ENCODE data around the gene SELENOW.

DNA sequence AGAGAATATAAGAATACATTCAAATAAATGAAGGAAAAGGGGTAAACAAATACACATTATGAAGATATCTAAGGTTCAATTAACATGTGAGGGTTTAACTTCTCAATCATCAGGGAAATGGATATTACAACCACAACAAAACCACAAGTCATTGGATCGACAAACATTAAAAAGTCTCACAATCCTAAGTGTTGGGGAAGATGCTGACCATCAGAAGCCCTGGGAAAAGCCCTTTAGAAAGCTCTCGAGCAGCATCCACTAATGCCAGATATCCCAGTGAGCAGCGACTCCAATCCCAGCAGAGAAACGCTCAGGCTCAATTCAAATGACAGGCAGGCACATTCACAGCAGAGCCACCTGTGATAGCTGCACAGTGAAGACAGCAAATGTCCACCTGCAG lies 22.8 kb downstream of the SELENOW start:
- TF ChIP-seq, protein P1, sequence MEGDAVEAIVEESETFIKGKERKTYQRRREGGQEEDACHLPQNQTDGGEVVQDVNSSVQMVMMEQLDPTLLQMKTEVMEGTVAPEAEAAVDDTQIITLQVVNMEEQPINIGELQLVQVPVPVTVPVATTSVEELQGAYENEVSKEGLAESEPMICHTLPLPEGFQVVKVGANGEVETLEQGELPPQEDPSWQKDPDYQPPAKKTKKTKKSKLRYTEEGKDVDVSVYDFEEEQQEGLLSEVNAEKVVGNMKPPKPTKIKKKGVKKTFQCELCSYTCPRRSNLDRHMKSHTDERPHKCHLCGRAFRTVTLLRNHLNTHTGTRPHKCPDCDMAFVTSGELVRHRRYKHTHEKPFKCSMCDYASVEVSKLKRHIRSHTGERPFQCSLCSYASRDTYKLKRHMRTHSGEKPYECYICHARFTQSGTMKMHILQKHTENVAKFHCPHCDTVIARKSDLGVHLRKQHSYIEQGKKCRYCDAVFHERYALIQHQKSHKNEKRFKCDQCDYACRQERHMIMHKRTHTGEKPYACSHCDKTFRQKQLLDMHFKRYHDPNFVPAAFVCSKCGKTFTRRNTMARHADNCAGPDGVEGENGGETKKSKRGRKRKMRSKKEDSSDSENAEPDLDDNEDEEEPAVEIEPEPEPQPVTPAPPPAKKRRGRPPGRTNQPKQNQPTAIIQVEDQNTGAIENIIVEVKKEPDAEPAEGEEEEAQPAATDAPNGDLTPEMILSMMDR (conservative IDR thresholded peaks at IDR 0.05; ENCODE audit: low read length): no peak
- TF ChIP-seq EZH2phosphoT487 (IDR thresholded peaks at IDR 0.05; ENCODE audit: borderline replicate concordance): no peak

All from Loucy (cell line).